ENCODE results near the gene GAS2L2.

GAS2L2 gene

GRCh38 chr17:35738519-35739133, 14.4 kb downstream of the GAS2L2 start:
- Histone ChIP-seq H3K4me3 (ENCODE audit: low read length) (no peak overlapping the region; the same call in 1 of the 2 replicates), H3K27ac (ENCODE audit: low read length) (no peak overlapping the region), H3K36me3 (ENCODE audit: control insufficient read depth, insufficient read depth, low read length) (no peaks in the 10 kb centered on the region), H3K4me1 (ENCODE audit: control insufficient read depth, insufficient read depth, low read length) (peaks cover 5% of the 10 kb centered on the region), H3K27me3 (ENCODE audit: control insufficient read depth, insufficient read depth, low read length) (peaks cover 22% of the 10 kb centered on the region), H3K9me3 (ENCODE audit: control insufficient read depth, insufficient read depth, low read length) (peaks cover 1% of the 10 kb centered on the region; the same call in 1 of the 2 replicates)
- DNase-seq (ENCODE audit: low read depth, low spot score) = no peak
- no CpG with 5 or more reads among the region's 5 CpGs for WGBS (ENCODE audit: insufficient coverage, insufficient read length)

GRCh38 chr17:35736236-35736635, 16.8 kb downstream of the GAS2L2 start:
- WGBS (ENCODE audit: insufficient coverage, insufficient read length) = no CpG with 5 or more reads among the region's 5 CpGs
- peaks cover 4% of the 10 kb centered on the region; the same call in 1 of the 2 replicates for H3K4me1 ChIP-seq (ENCODE audit: control insufficient read depth, insufficient read depth, low read length)
- H3K4me3 ChIP-seq (ENCODE audit: low read length) = no peak overlapping the region
- H3K27ac ChIP-seq (ENCODE audit: low read length) = no peak overlapping the region
- peaks cover 1% of the 10 kb centered on the region; the same call in 1 of the 2 replicates for H3K9me3 ChIP-seq (ENCODE audit: control insufficient read depth, insufficient read depth, low read length)
- DNase-seq (ENCODE audit: low read depth, low spot score) = no peak
- peaks cover 14% of the 10 kb centered on the region for H3K27me3 ChIP-seq (ENCODE audit: control insufficient read depth, insufficient read depth, low read length)
- no peaks in the 10 kb centered on the region for H3K36me3 ChIP-seq (ENCODE audit: control insufficient read depth, insufficient read depth, low read length)

GRCh38 chr17:35735036-35735805, 17.8 kb downstream of the GAS2L2 start:
- Histone ChIP-seq H3K4me3 (ENCODE audit: low read length) (no peak overlapping the region), H3K4me1 (ENCODE audit: control insufficient read depth, insufficient read depth, low read length) (peaks cover 4% of the 10 kb centered on the region), H3K27me3 (ENCODE audit: control insufficient read depth, insufficient read depth, low read length) (peaks cover 6% of the 10 kb centered on the region; the same call in 1 of the 2 replicates), H3K36me3 (ENCODE audit: control insufficient read depth, insufficient read depth, low read length) (no peaks in the 10 kb centered on the region), H3K9me3 (ENCODE audit: control insufficient read depth, insufficient read depth, low read length) (no peaks in the 10 kb centered on the region), H3K27ac (ENCODE audit: low read length) (no peak overlapping the region)
- WGBS (ENCODE audit: insufficient coverage, insufficient read length) = no CpG with 5 or more reads among the region's 29 CpGs
- no peak for DNase-seq (ENCODE audit: low read depth, low spot score)

GRCh38 chr17:35734396-35734795, 18.6 kb downstream of the GAS2L2 start:
- no CpG with 5 or more reads among the region's 7 CpGs for WGBS (ENCODE audit: insufficient coverage, insufficient read length)
- Histone ChIP-seq H3K27ac (ENCODE audit: low read length) (no peak overlapping the region), H3K36me3 (ENCODE audit: control insufficient read depth, insufficient read depth, low read length) (no peaks in the 10 kb centered on the region), H3K27me3 (ENCODE audit: control insufficient read depth, insufficient read depth, low read length) (no peaks in the 10 kb centered on the region; the same call in 1 of the 2 replicates), H3K9me3 (ENCODE audit: control insufficient read depth, insufficient read depth, low read length) (no peaks in the 10 kb centered on the region), H3K4me3 (ENCODE audit: low read length) (no peak overlapping the region), H3K4me1 (ENCODE audit: control insufficient read depth, insufficient read depth, low read length) (peaks cover 4% of the 10 kb centered on the region)
- DNase-seq (ENCODE audit: low read depth, low spot score) = no peak

- no peaks in the 10 kb centered on the region for H3K9me3 ChIP-seq (ENCODE audit: control insufficient read depth, insufficient read depth, low read length)
- H3K27me3 ChIP-seq (ENCODE audit: control insufficient read depth, insufficient read depth, low read length) = no peaks in the 10 kb centered on the region
- no peak for DNase-seq (ENCODE audit: low read depth, low spot score)
- WGBS (ENCODE audit: insufficient coverage, insufficient read length) = no CpG with 5 or more reads among the region's 6 CpGs
- no peak overlapping the region for H3K4me3 ChIP-seq (ENCODE audit: low read length)
- no peak overlapping the region for H3K27ac ChIP-seq (ENCODE audit: low read length)
- peaks cover 6% of the 10 kb centered on the region for H3K4me1 ChIP-seq (ENCODE audit: control insufficient read depth, insufficient read depth, low read length)
- H3K36me3 ChIP-seq (ENCODE audit: control insufficient read depth, insufficient read depth, low read length) = no peaks in the 10 kb centered on the region
These were observed 19.7 kb downstream of the GAS2L2 start for GRCh38 chr17:35733366-35733765.

GRCh38 chr17:35732806-35733136, 20.3 kb downstream of the GAS2L2 start:
- Histone ChIP-seq H3K4me1 (ENCODE audit: control insufficient read depth, insufficient read depth, low read length) (peaks cover 6% of the 10 kb centered on the region), H3K4me3 (ENCODE audit: low read length) (no peak overlapping the region; the same call in 1 of the 2 replicates), H3K36me3 (ENCODE audit: control insufficient read depth, insufficient read depth, low read length) (no peaks in the 10 kb centered on the region), H3K27ac (ENCODE audit: low read length) (no peak overlapping the region), H3K27me3 (ENCODE audit: control insufficient read depth, insufficient read depth, low read length) (no peaks in the 10 kb centered on the region), H3K9me3 (ENCODE audit: control insufficient read depth, insufficient read depth, low read length) (no peaks in the 10 kb centered on the region)
- no peak for DNase-seq (ENCODE audit: low read depth, low spot score)
- no CpG with 5 or more reads among the region's 1 CpG for WGBS (ENCODE audit: insufficient coverage, insufficient read length)

GRCh38 chr17:35731917-35732805, 20.9 kb downstream of the GAS2L2 start:
- Histone ChIP-seq H3K4me1 (ENCODE audit: control insufficient read depth, insufficient read depth, low read length) (peaks cover 6% of the 10 kb centered on the region), H3K27ac (ENCODE audit: low read length) (no peak overlapping the region), H3K27me3 (ENCODE audit: control insufficient read depth, insufficient read depth, low read length) (no peaks in the 10 kb centered on the region), H3K4me3 (ENCODE audit: low read length) (peak overlapping the region; percentile 77), H3K9me3 (ENCODE audit: control insufficient read depth, insufficient read depth, low read length) (no peaks in the 10 kb centered on the region), H3K36me3 (ENCODE audit: control insufficient read depth, insufficient read depth, low read length) (no peaks in the 10 kb centered on the region)
- DNase-seq (ENCODE audit: low read depth, low spot score) = no peak
- no CpG with 5 or more reads among the region's 47 CpGs for WGBS (ENCODE audit: insufficient coverage, insufficient read length)

GRCh38 chr17:35731239-35731916, 21.7 kb downstream of the GAS2L2 start, which contains the start of gene RASL10B:
TSS of gene RASL10B (plus strand) at chr17:35731639. CDS start at chr17:35735185, 3,546 bp downstream.
- H3K9me3 ChIP-seq (ENCODE audit: control insufficient read depth, insufficient read depth, low read length) = no peaks in the 10 kb centered on the region
- WGBS (ENCODE audit: insufficient coverage, insufficient read length) = no CpG with 5 or more reads among the region's 44 CpGs
- H3K27me3 ChIP-seq (ENCODE audit: control insufficient read depth, insufficient read depth, low read length) = no peaks in the 10 kb centered on the region
- no peak for DNase-seq (ENCODE audit: low read depth, low spot score)
- no peaks in the 10 kb centered on the region for H3K36me3 ChIP-seq (ENCODE audit: control insufficient read depth, insufficient read depth, low read length)
- peaks cover 6% of the 10 kb centered on the region for H3K4me1 ChIP-seq (ENCODE audit: control insufficient read depth, insufficient read depth, low read length)
- no peak within 1 kb of the TSS for H3K27ac ChIP-seq (ENCODE audit: low read length)
- H3K4me3 ChIP-seq (ENCODE audit: low read length) = peak within 1 kb of the TSS; percentile 77

- Histone ChIP-seq H3K9me3 (ENCODE audit: control insufficient read depth, insufficient read depth, low read length) (no peaks in the 10 kb centered on the region), H3K4me3 (ENCODE audit: low read length) (no peak overlapping the region), H3K27me3 (ENCODE audit: control insufficient read depth, insufficient read depth, low read length) (no peaks in the 10 kb centered on the region), H3K4me1 (ENCODE audit: control insufficient read depth, insufficient read depth, low read length) (peaks cover 6% of the 10 kb centered on the region), H3K36me3 (ENCODE audit: control insufficient read depth, insufficient read depth, low read length) (no peaks in the 10 kb centered on the region), H3K27ac (ENCODE audit: low read length) (no peak overlapping the region)
- WGBS (ENCODE audit: insufficient coverage, insufficient read length) = no CpG with 5 or more reads among the region's 10 CpGs
- DNase-seq (ENCODE audit: low read depth, low spot score) = no peak
These were observed 22.5 kb downstream of the GAS2L2 start for GRCh38 chr17:35730400-35731005.

Measured in iPS DF 6.9 (cell line).